Adrenal gland (tissue), 12 donors: ENCODE data around the gene KCNMB3. TPM values are rescaled to one million over a fixed set of nuclear protein-coding genes. Genes with fewer than 3 reads are reported as not detected.

ENCODE experiments used
- DNase-seq, 7 donors: peaks; one replicate each; pipeline ENCODE4 v3.0.0-alpha.2; 2019 to 2020
- H3K27ac ChIP-seq, 5 donors: fragments of 200-600 bp; sonication (generic) in 4 of 5; 1 replicate in 3 of 5; 2 replicates in 2 of 5; pipeline versions ENCODE4 v1.5.1 to v1.8.0; 2016 to 2020; ENCODE audit warnings: mild to moderate bottlenecking in 1 of 5
- H3K27me3 ChIP-seq: fragments of 200-600 bp; 2 replicates; pipeline ENCODE4 v1.8.0; 2021
- H3K36me3 ChIP-seq, 2 donors: fragments of 200-600 bp; replicated peaks in 1 of 2; 1 replicate in 1 of 2; 2 replicates in 1 of 2; pipeline versions ENCODE4 v1.5.1 to v1.8.0; 2018 to 2022
- H3K4me1 ChIP-seq, 2 donors: fragments of 200-600 bp; replicated peaks in 1 of 2; 1 replicate in 1 of 2; 2 replicates in 1 of 2; pipeline versions ENCODE4 v1.5.1 to v1.8.0; 2018 to 2021
- H3K4me3 ChIP-seq, 4 donors: fragments of 200-600 bp; sonication (generic) in 3 of 4; one replicate each; pipeline ENCODE4 v1.5.1; 2016 to 2018
- H3K9me3 ChIP-seq, 3 donors: fragments of 200-600 bp; sonication (generic) in 1 of 3; replicated peaks in 1 of 3; 1 replicate in 2 of 3; 2 replicates in 1 of 3; pipeline versions ENCODE4 v1.5.1 to v1.8.0; 2016 to 2021
- POLR2A ChIP-seq, 2 donors: fragments of 450-650 bp; IDR thresholded peaks; one replicate each; pipeline ENCODE4 v1.6.1; 2017; ENCODE audit warnings: antibody characterized with exemption in 2 of 2, mild to moderate bottlenecking in 2 of 2, moderate library complexity in 1 of 2
- WGBS, 4 donors: extraction: QIAGEN DNeasy Blood & Tissue Kit in 2 of 4; methylation state at CpG; one replicate each; pipeline versions ENCODE4 v1.1.5 to v1.1.7; 2013 to 2017; 5-methylcytosine and 5-hydroxymethylcytosine counted together
- intact Hi-C, 2 donors: fragments of 100-400 bp; cut with DNase I; formaldehyde crosslinking; loops; one replicate each; pipeline versions ENCODE4 v1.14.1 to v1.15.0; 2022 to 2023
- polyA plus RNA-seq, 3 donors: library from polyadenylated mRNA; stranded (reverse); fragments of 200-250 nt in 2 of 3; fragments of 350-450 nt in 1 of 3; fragmentation: Illumina TruSeq in 1 of 3; extraction: RNeasy Lipid Tissue Mini Kit (QIAGEN cat#74804) in 1 of 3; gene quantifications; one replicate each; pipeline ENCODE4 v1.2.3, GENCODE V29; 2013 to 2014
- total RNA-seq, 9 donors: library from RNA; depleted of rRNA in 4 of 9; stranded (reverse); fragments of >200 nt in 4 of 9; fragments of 120-200 nt in 1 of 9; fragmentation: NEBNext Ultra II Directional in 1 of 9; extraction: Animal tissue kit (Norgen Biotek cat#: 25700) in 1 of 9; gene quantifications; one replicate each; pipeline versions ENCODE4 v1.1.0 to v1.2.4, GENCODE V29; 2013 to 2023
- TF ChIP-seq, protein P1 (sequence below), 6 experiments: fragments of 450-650 bp in 4 of 6; fragments of 200-600 bp in 2 of 6; sonication (generic) in 1 of 6; IDR thresholded peaks; 1 replicate in 5 of 6; 2 replicates in 1 of 6; pipeline versions ENCODE4 v1.5.1 to v1.8.0; 2016 to 2021; ENCODE audit warnings: antibody characterized with exemption in 6 of 6, mild to moderate bottlenecking in 2 of 6, moderate library complexity in 1 of 6
- donor health status: healthy with polysubstance abuse.
- donor health status: Bipolar disorder and iron deficiency.
- donor health status: DM: yes; HTN: yes; CAD: no.
- donor health status: DM: no; HTN: no; CAD: no.
- donor health status: DM: no; HTN: no; CAD: no.
- donor health status: DM: yes; HTN: yes; CAD: no.

The KCNMB3 gene
- total and polyA plus RNA-seq, 12 donors: under 0.01 to 5.7 (median 2.3) TPM

- Histone ChIP-seq H3K9me3 (no peaks in the 10 kb centered on the region), H3K27me3 (no peaks in the 10 kb centered on the region), H3K4me1 (peaks cover 2 to 7% of the 10 kb centered on the region in 2 donors), H3K27ac (no peak overlapping the region), H3K4me3 (no peak overlapping the region), H3K36me3 (peaks cover 0 to 4% of the 10 kb centered on the region in 2 donors)
- intact Hi-C loops: no loop called here
- TF ChIP-seq, protein P1, sequence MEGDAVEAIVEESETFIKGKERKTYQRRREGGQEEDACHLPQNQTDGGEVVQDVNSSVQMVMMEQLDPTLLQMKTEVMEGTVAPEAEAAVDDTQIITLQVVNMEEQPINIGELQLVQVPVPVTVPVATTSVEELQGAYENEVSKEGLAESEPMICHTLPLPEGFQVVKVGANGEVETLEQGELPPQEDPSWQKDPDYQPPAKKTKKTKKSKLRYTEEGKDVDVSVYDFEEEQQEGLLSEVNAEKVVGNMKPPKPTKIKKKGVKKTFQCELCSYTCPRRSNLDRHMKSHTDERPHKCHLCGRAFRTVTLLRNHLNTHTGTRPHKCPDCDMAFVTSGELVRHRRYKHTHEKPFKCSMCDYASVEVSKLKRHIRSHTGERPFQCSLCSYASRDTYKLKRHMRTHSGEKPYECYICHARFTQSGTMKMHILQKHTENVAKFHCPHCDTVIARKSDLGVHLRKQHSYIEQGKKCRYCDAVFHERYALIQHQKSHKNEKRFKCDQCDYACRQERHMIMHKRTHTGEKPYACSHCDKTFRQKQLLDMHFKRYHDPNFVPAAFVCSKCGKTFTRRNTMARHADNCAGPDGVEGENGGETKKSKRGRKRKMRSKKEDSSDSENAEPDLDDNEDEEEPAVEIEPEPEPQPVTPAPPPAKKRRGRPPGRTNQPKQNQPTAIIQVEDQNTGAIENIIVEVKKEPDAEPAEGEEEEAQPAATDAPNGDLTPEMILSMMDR (IDR thresholded peaks at IDR 0.05): no peak
- no peak for TF ChIP-seq POLR2A (IDR thresholded peaks at IDR 0.05)
- no peak for DNase-seq
- whole genome bisulfite sequencing, 4 donors: 97 to 99% (median 98%) methylated on average over 2 of the region's 2 CpGs
These were observed 50.1 kb downstream of the KCNMB3 start for GRCh38 chr3:179200790-179201189.

DNA sequence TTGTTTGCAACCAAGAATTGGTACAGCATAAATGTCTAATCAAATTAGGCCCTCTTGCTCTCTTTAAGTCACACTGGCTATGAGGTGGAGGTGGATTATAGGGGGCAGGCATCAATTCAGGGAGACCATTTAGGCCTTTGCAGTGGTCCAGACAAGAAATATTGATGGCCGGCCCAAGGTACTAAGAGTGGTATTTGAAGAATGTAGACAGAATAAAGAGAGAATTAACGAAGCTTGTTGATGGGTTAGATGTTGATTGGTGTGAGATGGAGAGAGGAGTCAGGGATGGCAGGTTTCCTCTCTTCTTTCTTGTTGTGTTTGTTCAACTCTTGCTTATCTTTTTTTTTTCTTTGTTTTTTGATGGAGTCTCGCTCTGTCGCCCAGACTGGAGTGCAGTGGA, 54.2 kb downstream of the KCNMB3 start:
- TF ChIP-seq POLR2A (IDR thresholded peaks at IDR 0.05): no peak
- TF ChIP-seq, protein P1 (IDR thresholded peaks at IDR 0.05): no peak
- H3K4me3 ChIP-seq: no peak overlapping the region
- WGBS, 4 donors: 93 to 99% (median 95%) methylated on average over 4 of the region's 4 CpGs
- no peaks in the 10 kb centered on the region for H3K9me3 ChIP-seq
- H3K36me3 ChIP-seq: no peaks in the 10 kb centered on the region
- intact Hi-C loops: no loop called here
- no peak overlapping the region for H3K27ac ChIP-seq
- no peak for DNase-seq
- H3K4me1 ChIP-seq: peaks cover 9 to 17% of the 10 kb centered on the region in 2 donors
- H3K27me3 ChIP-seq: no peaks in the 10 kb centered on the region

- H3K4me1 ChIP-seq: peaks cover 9 to 17% of the 10 kb centered on the region in 2 donors
- H3K36me3 ChIP-seq: no peaks in the 10 kb centered on the region
- H3K9me3 ChIP-seq: no peaks in the 10 kb centered on the region
- H3K27ac ChIP-seq: peak overlapping the region in 1 of 5 donors; percentile 3
- no peak for DNase-seq
- TF ChIP-seq POLR2A (IDR thresholded peaks at IDR 0.05): no peak
- TF ChIP-seq, protein P1 (IDR thresholded peaks at IDR 0.05): no peak
- H3K4me3 ChIP-seq: no peak overlapping the region
- no peaks in the 10 kb centered on the region for H3K27me3 ChIP-seq
- intact Hi-C loops: no loop called here
- WGBS, 4 donors: 12 to 22% (median 15%) methylated on average over 1 of the region's 1 CpG
These were observed 54.8 kb downstream of the KCNMB3 start for GRCh38 chr3:179196098-179196497.

- intact Hi-C loops: loop anchor here in 1 of 2 donors (5.0 kb wide), 1 partner anchor 48 kb away; the partner anchor contains the start of gene PIK3CA
These were observed 56.0 kb downstream of the KCNMB3 start for GRCh38 chr3:179194931-179195330.

More at GRCh38 chr3:179194931-179195330, 56.0 kb downstream of the KCNMB3 start:
- peaks cover 12 to 24% of the 10 kb centered on the region in 2 donors for H3K4me1 ChIP-seq
- no peak overlapping the region for H3K4me3 ChIP-seq
- no peaks in the 10 kb centered on the region for H3K9me3 ChIP-seq
- no peak overlapping the region for H3K27ac ChIP-seq
- 65 to 83% (median 81%) methylated on average over 4 of the region's 4 CpGs for WGBS, 4 donors
- TF ChIP-seq, protein P1 (IDR thresholded peaks at IDR 0.05): no peak
- no peak for TF ChIP-seq POLR2A (IDR thresholded peaks at IDR 0.05)
- H3K36me3 ChIP-seq: no peaks in the 10 kb centered on the region
- H3K27me3 ChIP-seq: no peaks in the 10 kb centered on the region
- DNase-seq: no peak

Other genes with a start within 250 kb of the KCNMB3 start
- 10 to 100 TPM in 8 of 9 donors, 1 to 10 TPM in 1; 6.7 to 30.0 (median 19.2) TPM for gene ZMAT3, start 179.3 kb downstream of the KCNMB3 start, total RNA-seq
- 1 to 10 TPM; 1.8 to 8.5 (median 4.0) TPM for gene ZMAT3, start 179.3 kb downstream of the KCNMB3 start, polyA plus RNA-seq
- gene PIK3CA, start 102.8 kb downstream of the KCNMB3 start, total RNA-seq: 10 to 100 TPM; 11.4 to 52.4 (median 28.0) TPM
- 10 to 100 TPM in 1 of 3 donors, 1 to 10 TPM in 2; 4.1 to 32.2 (median 4.7) TPM for gene PIK3CA, start 102.8 kb downstream of the KCNMB3 start, polyA plus RNA-seq
- gene ZNF639, start 71.9 kb upstream of the KCNMB3 start, total RNA-seq: 10 to 100 TPM; 25.9 to 53.4 (median 44.7) TPM
- 10 to 100 TPM; 14.8 to 52.5 (median 19.0) TPM for gene ZNF639, start 71.9 kb upstream of the KCNMB3 start, polyA plus RNA-seq
- gene MFN1, start 96.6 kb upstream of the KCNMB3 start, total RNA-seq: 10 to 100 TPM; 20.1 to 60.9 (median 41.9) TPM
- 10 to 100 TPM; 12.4 to 48.7 (median 15.7) TPM for gene MFN1, start 96.6 kb upstream of the KCNMB3 start, polyA plus RNA-seq
- 10 to 100 TPM in 8 of 9 donors, 1 to 10 TPM in 1; 9.4 to 21.8 (median 13.7) TPM for gene GNB4, start 200.4 kb upstream of the KCNMB3 start, total RNA-seq
- 1 to 10 TPM; 2.6 to 9.9 (median 4.7) TPM for gene GNB4, start 200.4 kb upstream of the KCNMB3 start, polyA plus RNA-seq